HT1080 (cell line): ENCODE data around the gene PHGDH. TPM values are rescaled to one million over a fixed set of nuclear protein-coding genes. Genes with fewer than 3 reads are reported as not detected.
"Not testable (repeated sequence)": the region's sequence is repeated elsewhere in the genome, so short reads cannot be mapped to it uniquely, and the experiment has no call there.

Source experiments
- DNase-seq: peaks from one replicate; pipeline ENCODE4 v3.0.0-alpha.2; 2015; ENCODE audit warnings: low read depth
- total RNA-seq: library from RNA; depleted of rRNA; stranded (reverse); fragments of >200 nt; shearing (Covaris generic); gene quantifications from 2 replicates; pipeline ENCODE4 v1.2.3, GENCODE V29; 2014

Gene PHGDH
- total RNA-seq, 1 experiment from 2014 or later: 142 TPM

- no peak for DNase-seq
Measured at GRCh38 chr1:119762953-119763352, 51.2 kb downstream of the PHGDH start.

GRCh38 chr1:119764220-119764619 is 52.5 kb downstream of the PHGDH start:
- no peak for DNase-seq

- no peak for DNase-seq
Measured at GRCh38 chr1:119766374-119766794, 54.6 kb downstream of the PHGDH start.

DNA sequence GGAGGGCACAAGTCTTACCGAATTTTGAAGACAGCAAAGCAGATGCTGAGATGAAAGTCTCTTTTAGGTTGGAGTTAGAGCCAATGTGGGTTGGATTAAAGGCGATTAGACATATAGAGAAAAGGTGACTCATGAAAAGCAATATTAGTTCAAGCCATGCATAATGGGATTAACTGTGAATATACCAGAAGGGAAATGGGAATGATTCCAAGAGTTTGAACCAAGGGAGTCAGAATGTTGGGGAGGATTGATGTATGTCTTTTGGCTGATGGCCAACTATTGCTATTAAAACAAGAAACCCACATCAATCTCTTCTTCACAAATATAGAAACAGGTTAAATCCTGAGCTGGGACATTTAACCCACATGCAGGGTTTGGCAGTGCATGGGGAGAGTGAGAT is 55.8 kb downstream of the PHGDH start:
- no peak for DNase-seq

- no peak for DNase-seq
Measured at GRCh38 chr1:119768778-119769177, 57.0 kb downstream of the PHGDH start, which contains the start of gene HMGCS2. TSS of gene HMGCS2 (minus strand) at chr1:119768905. CDS start at chr1:119768844, 61 bp downstream.

- no peak for DNase-seq
Measured at GRCh38 chr1:119771016-119771415, 59.3 kb downstream of the PHGDH start.

GRCh38 chr1:119771770-119772169 is 60.0 kb downstream of the PHGDH start:
- no peak for DNase-seq

GRCh38 chr1:119772298-119772697 is 60.6 kb downstream of the PHGDH start:
- no peak for DNase-seq

GRCh38 chr1:119773711-119774241 is 62.0 kb downstream of the PHGDH start:
- no peak for DNase-seq

DNA sequence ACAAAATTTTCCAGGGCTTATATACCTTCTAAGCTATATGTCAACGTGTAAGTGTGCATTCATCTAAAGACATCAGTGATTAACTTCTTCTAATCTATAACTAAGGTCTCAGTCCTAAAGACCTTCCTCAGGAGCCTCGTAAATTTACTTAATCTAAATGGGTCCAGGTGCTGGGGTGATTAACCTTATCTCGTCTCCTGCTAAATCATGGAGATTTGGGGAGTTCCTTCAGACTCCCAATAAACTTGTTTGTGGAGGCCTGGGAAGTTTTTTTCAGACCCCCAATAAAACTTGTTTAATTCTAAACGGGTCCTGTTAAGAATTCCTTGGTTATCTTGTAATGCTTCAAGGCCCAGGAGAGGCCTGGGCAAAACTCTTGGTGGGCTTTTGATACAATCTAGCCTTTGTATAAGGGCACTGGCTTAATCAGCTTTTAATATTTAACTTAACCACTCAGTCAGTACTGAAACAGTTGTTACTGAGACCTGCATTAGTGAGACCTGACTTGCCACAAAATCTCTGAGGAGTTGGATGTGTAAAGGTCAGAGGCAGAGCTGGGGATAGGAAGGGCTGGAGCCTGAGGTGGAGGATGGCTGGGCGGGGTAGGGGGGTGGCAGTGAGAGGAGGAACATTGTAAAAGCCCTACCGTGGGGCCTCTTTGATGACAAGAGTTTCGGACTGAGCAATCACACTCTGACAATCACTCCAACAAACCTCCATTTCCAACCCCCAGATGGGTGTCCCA is 63.2 kb downstream of the PHGDH start:
- no peak for DNase-seq

- DNase-seq: no peak
Measured at GRCh38 chr1:119778359-119778758, 66.6 kb downstream of the PHGDH start.

DNA sequence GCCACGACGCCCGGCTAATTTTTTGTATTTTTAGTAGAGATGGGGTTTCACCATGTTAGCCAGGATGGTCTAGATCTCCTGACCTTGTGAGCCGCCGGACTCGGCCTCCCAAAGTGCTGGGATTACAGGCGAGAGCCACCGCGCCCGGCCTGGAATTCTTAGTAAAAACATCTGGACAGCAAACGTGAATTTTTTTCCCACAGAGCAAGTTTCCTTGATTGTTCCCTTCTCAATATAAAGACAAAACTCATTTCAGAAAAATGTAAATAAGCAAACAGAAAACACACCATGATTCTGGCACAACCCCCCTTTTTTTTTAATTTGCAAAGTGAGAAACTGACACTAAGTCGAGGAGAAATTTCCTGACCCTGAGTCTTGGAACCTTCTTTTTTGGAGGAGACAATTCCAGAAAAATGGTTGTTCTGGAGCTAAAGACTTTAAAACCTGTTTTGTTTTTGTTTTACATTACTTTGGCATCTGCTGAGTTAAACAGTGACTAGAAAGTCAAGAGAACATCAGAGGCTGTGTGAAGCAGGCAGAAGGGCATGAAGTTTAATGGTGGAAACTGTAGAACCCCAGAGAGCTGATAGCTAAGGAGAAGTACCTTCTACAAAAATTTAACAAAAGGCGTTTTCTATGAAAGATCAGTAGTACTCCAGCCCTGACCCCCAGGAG is 67.3 kb downstream of the PHGDH start:
- DNase-seq: no peak

DNA sequence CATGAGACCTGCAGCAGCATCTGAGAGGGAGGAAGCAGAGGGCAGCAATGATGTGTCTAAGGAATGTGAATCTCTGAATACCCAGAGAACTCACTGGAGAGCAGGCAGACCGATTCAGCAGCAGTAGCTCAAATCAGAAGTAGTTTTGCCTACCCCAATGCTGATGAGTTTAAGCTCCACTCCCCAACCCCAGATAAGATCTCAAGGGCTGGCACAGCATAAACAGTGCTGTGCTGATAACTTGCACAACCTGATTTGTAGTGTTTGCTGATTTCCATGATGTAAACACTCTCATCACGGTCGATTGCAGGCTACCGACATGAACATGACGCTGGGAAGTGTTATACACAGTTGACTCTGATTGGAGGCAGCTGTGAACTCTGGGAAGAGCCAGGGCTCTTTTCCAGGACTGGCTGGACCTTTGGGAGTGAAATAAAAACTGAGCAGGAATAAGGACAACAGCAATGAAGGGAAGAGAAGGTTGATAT is 68.2 kb downstream of the PHGDH start:
- DNase-seq: no peak

DNA sequence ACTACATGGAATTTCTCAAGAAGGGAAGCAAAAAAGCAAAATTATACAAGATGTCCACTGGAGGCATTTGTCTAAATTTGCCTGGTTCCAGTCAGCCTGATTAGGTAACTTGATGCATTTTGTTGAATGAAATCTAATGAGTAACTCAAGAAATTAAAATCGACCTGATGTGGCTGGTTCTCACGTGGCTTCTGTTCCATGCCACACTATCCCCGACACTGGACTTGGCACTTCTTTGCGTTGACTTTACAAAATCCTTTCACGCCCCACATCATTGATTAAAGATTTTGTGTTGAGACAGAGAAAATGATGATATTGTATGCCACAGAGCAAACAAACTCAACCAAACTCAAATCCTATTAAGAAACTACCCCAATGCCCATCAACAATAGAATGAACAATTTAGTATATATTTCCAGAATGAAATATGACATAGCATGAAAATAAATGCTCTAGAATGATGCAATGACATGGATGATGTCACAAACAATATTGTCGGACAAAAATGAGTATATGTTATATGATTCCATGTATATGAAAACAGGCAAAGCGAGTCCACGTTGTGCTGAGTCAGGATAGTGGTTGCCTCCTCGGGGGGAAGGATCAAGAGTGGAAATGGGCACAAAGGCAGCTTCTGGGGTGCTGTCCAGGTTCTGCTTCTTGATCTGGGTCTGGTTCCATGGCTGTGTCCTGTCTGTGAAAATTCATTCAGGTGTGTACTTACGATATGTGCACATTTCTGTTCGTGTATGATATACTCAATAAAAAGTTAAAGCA is 69.9 kb downstream of the PHGDH start:
- DNase-seq: no peak

DNA sequence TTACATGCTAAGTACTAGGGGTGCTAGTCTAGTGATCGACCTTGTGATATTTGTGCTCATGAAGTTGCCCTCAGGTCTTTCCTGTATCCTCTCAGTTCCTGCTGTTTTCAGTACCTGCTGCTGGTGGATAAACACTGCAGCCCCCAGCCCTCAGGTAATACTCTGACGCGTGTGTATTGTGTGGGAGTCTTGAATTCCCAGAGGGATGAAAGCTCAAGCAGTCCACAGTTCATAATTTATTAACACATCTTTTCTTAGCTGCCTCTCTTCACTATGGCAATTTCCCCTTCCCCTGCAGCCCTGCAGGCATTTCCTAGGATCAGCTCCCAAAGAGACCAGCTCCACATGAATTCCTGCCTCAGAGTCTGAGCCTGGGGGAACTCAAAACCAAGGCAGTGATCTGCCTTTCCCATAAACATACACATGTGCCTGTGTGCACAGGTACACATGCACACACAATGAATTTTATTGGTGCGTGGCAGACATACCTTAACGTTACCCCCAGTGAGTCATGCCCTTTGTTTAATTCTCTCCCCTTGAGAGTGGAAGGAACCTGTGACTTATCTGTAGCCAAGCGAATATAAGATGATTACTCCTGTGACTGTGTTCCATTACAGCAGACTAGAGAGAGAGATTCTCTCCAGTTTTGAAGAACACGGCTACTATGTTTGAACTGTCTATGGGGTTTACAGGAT is 71.0 kb downstream of the PHGDH start:
- no peak for DNase-seq

DNA sequence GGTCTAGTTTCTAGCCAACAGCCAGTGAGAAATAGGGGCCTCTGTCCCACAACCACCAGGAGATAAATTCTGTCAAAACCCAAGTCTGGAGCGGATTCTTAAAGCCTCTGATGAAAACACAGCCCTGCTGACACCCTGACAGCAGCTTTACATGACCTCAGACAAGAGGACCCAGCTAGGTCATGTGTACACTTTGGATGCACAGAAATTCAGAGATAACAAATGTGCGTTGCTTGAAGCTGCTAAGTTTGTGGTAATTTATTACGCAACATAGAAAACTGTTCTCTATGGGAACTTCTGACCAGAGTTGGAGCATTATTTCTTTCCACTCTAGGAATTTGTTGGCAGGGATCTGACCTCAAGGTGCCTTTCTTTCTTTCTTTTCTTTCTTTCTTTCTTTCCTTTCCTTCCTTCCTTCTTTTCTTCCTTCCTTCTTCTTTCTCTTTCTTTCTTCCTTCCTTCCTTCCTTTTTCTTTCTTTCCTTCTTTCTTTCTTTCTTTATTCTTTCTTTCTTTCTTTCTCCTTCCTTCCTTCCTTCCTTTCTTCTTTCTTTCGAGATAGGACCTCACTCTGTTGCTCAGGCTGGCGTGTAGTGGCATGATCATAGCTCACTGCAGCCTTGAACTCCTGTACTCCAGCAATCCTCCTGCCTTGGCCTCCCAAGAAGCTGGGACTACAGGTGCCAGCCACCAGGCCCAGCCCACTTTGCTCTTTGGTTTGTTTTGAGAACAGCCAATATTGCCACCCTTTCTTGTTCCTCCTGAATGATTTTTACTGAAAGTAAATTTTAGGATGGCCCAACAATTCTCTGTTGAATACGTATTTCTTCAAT is 71.8 kb downstream of the PHGDH start:
- no peak for DNase-seq

DNA sequence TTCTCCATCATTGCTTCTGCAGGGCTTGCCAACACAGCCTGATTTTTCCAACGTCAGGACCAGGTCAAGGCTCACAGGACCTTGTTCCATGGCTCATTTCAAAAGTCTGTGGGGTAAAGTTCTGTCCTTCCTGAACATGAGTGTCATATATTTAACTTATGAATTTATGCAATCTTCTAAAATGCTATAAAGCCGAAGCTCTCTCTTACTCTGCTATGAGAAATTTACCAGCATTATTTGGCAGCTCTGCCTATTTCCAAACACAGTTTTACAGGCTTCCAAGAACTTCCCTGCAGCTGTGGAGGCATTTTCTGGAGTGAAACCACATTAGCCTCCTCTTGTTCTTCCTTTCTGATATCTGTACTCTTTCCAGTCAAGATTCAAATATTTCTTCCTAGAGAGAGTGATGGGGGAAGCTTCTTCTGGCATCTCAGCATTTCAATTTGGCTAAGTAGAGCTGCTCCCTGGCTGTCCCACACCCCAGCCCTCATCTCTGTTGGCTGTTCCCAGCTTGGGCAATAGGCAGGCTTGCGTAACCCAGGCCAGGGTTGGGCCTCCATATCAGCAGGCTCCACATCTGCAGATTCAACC is 72.6 kb downstream of the PHGDH start:
- no peak for DNase-seq

DNA sequence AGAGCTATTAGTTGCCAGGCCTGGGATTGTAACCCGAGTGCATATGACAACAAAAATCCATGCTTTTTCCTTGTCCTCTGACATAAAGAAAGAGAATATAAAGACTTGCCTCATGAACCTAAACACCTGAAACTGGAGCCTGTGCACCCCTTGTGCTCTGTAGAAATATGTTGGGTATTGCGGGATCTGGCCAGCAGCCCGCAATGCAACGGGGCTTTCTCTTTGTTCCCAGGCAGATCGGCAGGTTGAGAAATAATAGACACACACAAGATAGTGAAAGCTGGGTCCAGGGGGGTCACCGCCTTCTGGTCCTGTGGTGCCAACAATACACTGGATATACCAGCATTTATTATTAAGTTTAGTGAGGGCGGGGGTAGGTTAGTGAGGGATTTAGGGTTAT is 74.3 kb downstream of the PHGDH start:
- not testable (repeated sequence) for DNase-seq

GRCh38 chr1:119786473-119787050 is 74.8 kb downstream of the PHGDH start:
- DNase-seq: not testable (repeated sequence)
